ENCODE data around the gene ERN2. TPM values are rescaled to one million over a fixed set of nuclear protein-coding genes. Genes with fewer than 3 reads are reported as not detected.
"Not testable (repeated sequence)": the region's sequence is repeated elsewhere in the genome, so short reads cannot be mapped to it uniquely, and the experiment has no call there.

ERN2 gene
- total RNA-seq, 2 donors from 2014 or later = 0.99 to 5.2 TPM

- WGBS, 2 donors = 41 to 52% methylated on average over 10 of the region's 10 CpGs
- no peak overlapping the region for H3K27ac ChIP-seq
- no peaks in the 10 kb centered on the region for H3K27me3 ChIP-seq
- intact Hi-C loops (cut with DNase I) = no loop called here
- DNase-seq = no peak
- ATAC-seq = no peak
- no peak overlapping the region for H3K4me3 ChIP-seq
- no peaks in the 10 kb centered on the region for H3K36me3 ChIP-seq (replicated peaks in 1 of 2; ENCODE audit: insufficient read depth in 1 of 2, low read depth in 2 of 2)
- no peaks in the 10 kb centered on the region for H3K9me3 ChIP-seq
- H3K4me1 ChIP-seq = no peaks in the 10 kb centered on the region
- TF ChIP-seq, protein P1, sequence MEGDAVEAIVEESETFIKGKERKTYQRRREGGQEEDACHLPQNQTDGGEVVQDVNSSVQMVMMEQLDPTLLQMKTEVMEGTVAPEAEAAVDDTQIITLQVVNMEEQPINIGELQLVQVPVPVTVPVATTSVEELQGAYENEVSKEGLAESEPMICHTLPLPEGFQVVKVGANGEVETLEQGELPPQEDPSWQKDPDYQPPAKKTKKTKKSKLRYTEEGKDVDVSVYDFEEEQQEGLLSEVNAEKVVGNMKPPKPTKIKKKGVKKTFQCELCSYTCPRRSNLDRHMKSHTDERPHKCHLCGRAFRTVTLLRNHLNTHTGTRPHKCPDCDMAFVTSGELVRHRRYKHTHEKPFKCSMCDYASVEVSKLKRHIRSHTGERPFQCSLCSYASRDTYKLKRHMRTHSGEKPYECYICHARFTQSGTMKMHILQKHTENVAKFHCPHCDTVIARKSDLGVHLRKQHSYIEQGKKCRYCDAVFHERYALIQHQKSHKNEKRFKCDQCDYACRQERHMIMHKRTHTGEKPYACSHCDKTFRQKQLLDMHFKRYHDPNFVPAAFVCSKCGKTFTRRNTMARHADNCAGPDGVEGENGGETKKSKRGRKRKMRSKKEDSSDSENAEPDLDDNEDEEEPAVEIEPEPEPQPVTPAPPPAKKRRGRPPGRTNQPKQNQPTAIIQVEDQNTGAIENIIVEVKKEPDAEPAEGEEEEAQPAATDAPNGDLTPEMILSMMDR (IDR thresholded peaks at IDR 0.05) = peak in 1 of 7 experiments; percentile 4
- no peak for TF ChIP-seq POLR2A (IDR thresholded peaks at IDR 0.05)
Observed at GRCh38 chr16:23728112-23728477, 15.1 kb upstream of the ERN2 start.

GRCh38 chr16:23726710-23727109 is 13.7 kb upstream of the ERN2 start:
- H3K36me3 ChIP-seq (replicated peaks in 1 of 2; ENCODE audit: insufficient read depth in 1 of 2, low read depth in 2 of 2) = no peaks in the 10 kb centered on the region
- no peak for DNase-seq
- no peak overlapping the region for H3K4me3 ChIP-seq
- H3K27ac ChIP-seq = no peak overlapping the region
- ATAC-seq = no peak
- no peaks in the 10 kb centered on the region for H3K9me3 ChIP-seq
- no peak for TF ChIP-seq POLR2A (IDR thresholded peaks at IDR 0.05)
- TF ChIP-seq, protein P1 (IDR thresholded peaks at IDR 0.05) = no peak
- WGBS, 2 donors = 85% methylated on average over 3 of the region's 3 CpGs
- intact Hi-C loops (cut with DNase I) = no loop called here
- H3K27me3 ChIP-seq = no peaks in the 10 kb centered on the region
- no peaks in the 10 kb centered on the region for H3K4me1 ChIP-seq

- H3K4me1 ChIP-seq = no peaks in the 10 kb centered on the region
- no peaks in the 10 kb centered on the region for H3K9me3 ChIP-seq
- no peak overlapping the region for H3K27ac ChIP-seq
- no peaks in the 10 kb centered on the region for H3K27me3 ChIP-seq
- ATAC-seq (no peak), DNase-seq (no peak)
- no peak overlapping the region for H3K4me3 ChIP-seq
- intact Hi-C loops (cut with DNase I) = no loop called here
- TF ChIP-seq POLR2A (IDR thresholded peaks at IDR 0.05) = no peak
- TF ChIP-seq, protein P1 (IDR thresholded peaks at IDR 0.05) = no peak
- H3K36me3 ChIP-seq (replicated peaks in 1 of 2; ENCODE audit: insufficient read depth in 1 of 2, low read depth in 2 of 2) = no peaks in the 10 kb centered on the region
- WGBS, 2 donors = 39 to 51% methylated on average over 3 of the region's 3 CpGs
Observed at GRCh38 chr16:23724785-23725131, 11.7 kb upstream of the ERN2 start.

GRCh38 chr16:23724096-23724784 is 11.2 kb upstream of the ERN2 start:
- intact Hi-C loops (cut with DNase I) = no loop called here
- WGBS, 2 donors = 61% methylated on average over 8 of the region's 8 CpGs
- DNase-seq (no peak), ATAC-seq (no peak)
- no peak overlapping the region for H3K27ac ChIP-seq
- no peaks in the 10 kb centered on the region for H3K4me1 ChIP-seq
- H3K27me3 ChIP-seq = no peaks in the 10 kb centered on the region
- no peak for TF ChIP-seq POLR2A (IDR thresholded peaks at IDR 0.05)
- TF ChIP-seq, protein P1 (IDR thresholded peaks at IDR 0.05) = no peak
- no peak overlapping the region for H3K4me3 ChIP-seq
- H3K9me3 ChIP-seq = no peaks in the 10 kb centered on the region
- H3K36me3 ChIP-seq (replicated peaks in 1 of 2; ENCODE audit: insufficient read depth in 1 of 2, low read depth in 2 of 2) = no peaks in the 10 kb centered on the region

- H3K4me1 ChIP-seq; DNase-seq; intact Hi-C loops (cut with DNase I); H3K36me3 ChIP-seq (replicated peaks in 1 of 2; ENCODE audit: insufficient read depth in 1 of 2, low read depth in 2 of 2); ATAC-seq; H3K27ac ChIP-seq; H3K4me3 ChIP-seq; H3K27me3 ChIP-seq; H3K9me3 ChIP-seq: not testable (repeated sequence)
- WGBS, 2 donors = 52 to 63% methylated on average over 9 of the region's 9 CpGs
Observed at GRCh38 chr16:23722613-23723240, 9.7 kb upstream of the ERN2 start.

Measured in body of pancreas (tissue), 4 donors.